GM12878 (cell line): ENCODE results near the gene DUOXA1. TPM values are rescaled to one million over a fixed set of nuclear protein-coding genes. Genes with fewer than 3 reads are reported as not detected.

Source experiments
- ATAC-seq: fragments of 200-7000 bp; cut with Tn5 transposase; 3 replicates; pipeline ENCODE4 v1.9.1; 2020; ENCODE audit warnings: mild to moderate bottlenecking, moderate library complexity
- BruUV-seq: library from RNA; stranded (reverse); fragments of 400-500 nt; replicated peaks from 2 replicates; lab custom pipeline; 2021; lab: Mats Ljungman, UMichigan
- CTCF ChIA-PET: fragments of 300-600 bp; sonication (Branson Sonifier 250); formaldehyde crosslinking; extraction: SDS; loops from one replicate; lab custom pipeline; 2021; ENCODE audit warnings: inconsistent platforms; lab: Yijun Ruan, JAX
- POLR2A ChIA-PET: fragments of 350-600 bp; formaldehyde crosslinking; extraction: SDS; loops from one replicate; lab custom pipeline; 2021; ENCODE audit warnings: inconsistent platforms; lab: Charles Lee
- RAD21 ChIA-PET: fragments of 300-600 bp; sonication (Branson Sonifier 250); formaldehyde crosslinking; loops from one replicate; lab custom pipeline; 2023; ENCODE audit warnings: antibody characterized with exemption; ENCODE audit not compliant: unreplicated experiment; lab: Charles Lee
- SMC1A ChIA-PET: fragments of 300-600 bp; sonication (Branson Sonifier 250); formaldehyde crosslinking; loops from one replicate; lab custom pipeline; 2023; ENCODE audit not compliant: unreplicated experiment, uncharacterized antibody; lab: Charles Lee
- DNase-seq: peaks from one replicate; pipeline ENCODE4 v3.0.0-alpha.2; 2011; ENCODE audit warnings: low read depth, low spot score
- FAIRE-seq: peaks from 3 replicates; lab custom pipeline; 2011; peaks lifted over from hg19 to GRCh38; lab: Jason Lieb, UNC
- H2AFZ ChIP-seq: 2 replicates; pipeline ENCODE4 v1.6.0; 2011; ENCODE audit warnings: low read depth, low read length, control low read depth; ENCODE audit not compliant: control insufficient read depth
- H3K27ac ChIP-seq: 2 replicates; pipeline ENCODE4 v1.5.1; 2011; ENCODE audit warnings: control low read depth; ENCODE audit not compliant: control insufficient read depth, insufficient read depth
- H3K27me3 ChIP-seq, 2 experiments: replicated peaks in 1 of 2; 2 replicates each; pipeline versions ENCODE4 v1.6.0 to v1.6.1; 2011; ENCODE audit warnings: low read length in 1 of 2; ENCODE audit not compliant: control insufficient read depth in 2 of 2, insufficient read depth in 2 of 2
- H3K36me3 ChIP-seq, 2 experiments: 2 replicates each; pipeline ENCODE4 v1.5.1; 2011; ENCODE audit warnings: low read length in 1 of 2; ENCODE audit not compliant: control insufficient read depth in 2 of 2, insufficient read depth in 2 of 2
- H3K4me1 ChIP-seq: 2 replicates; pipeline ENCODE4 v1.6.1; 2011; ENCODE audit warnings: mild to moderate bottlenecking, low read length, moderate library complexity, mixed read lengths; ENCODE audit not compliant: control insufficient read depth, insufficient read depth
- H3K4me2 ChIP-seq: 2 replicates; pipeline ENCODE4 v1.6.0; 2011; ENCODE audit warnings: control low read depth; ENCODE audit not compliant: control insufficient read depth, insufficient read depth
- H3K4me3 ChIP-seq: fragments of 200-600 bp; sonication (generic); 2 replicates; pipeline ENCODE4 v1.5.1; 2016
- H3K79me2 ChIP-seq: 2 replicates; pipeline ENCODE4 v1.6.0; 2011; ENCODE audit warnings: low read length; ENCODE audit not compliant: control insufficient read depth, insufficient read depth
- H3K9ac ChIP-seq: 2 replicates; pipeline ENCODE4 v1.8.0; 2011; ENCODE audit warnings: low read length, control low read depth, mixed read lengths; ENCODE audit not compliant: control insufficient read depth, insufficient read depth
- H3K9me3 ChIP-seq: replicated peaks from 3 replicates; pipeline ENCODE4 v1.5.1; 2011; ENCODE audit warnings: mild to moderate bottlenecking, low read length; ENCODE audit not compliant: control insufficient read depth, insufficient read depth
- H4K20me1 ChIP-seq: 2 replicates; pipeline ENCODE4 v1.6.0; 2011; ENCODE audit not compliant: control insufficient read depth, insufficient read depth
- CREB1 ChIP-seq: IDR thresholded peaks from 2 replicates; pipeline ENCODE4 v1.6.1; 2012; ENCODE audit warnings: low read depth, mild to moderate bottlenecking, inconsistent platforms
- FOXK2 ChIP-seq: fragments of 450-650 bp; IDR thresholded peaks from 2 replicates; pipeline ENCODE4 v1.6.1; 2017; ENCODE audit warnings: mild to moderate bottlenecking, moderate library complexity
- HCFC1 ChIP-seq: fragments of 150-350 bp; IDR thresholded peaks from 2 replicates; pipeline ENCODE4 v1.6.1; 2014; ENCODE audit warnings: low read length
- LARP7 ChIP-seq: fragments of 450-650 bp; IDR thresholded peaks from 2 replicates; pipeline ENCODE4 v1.6.1; 2017; ENCODE audit warnings: mild to moderate bottlenecking
- POU2F2 ChIP-seq: IDR thresholded peaks from 3 replicates; pipeline ENCODE4 v1.6.1; 2011; ENCODE audit warnings: low read depth, mild to moderate bottlenecking, low read length, borderline replicate concordance
- RAD51 ChIP-seq: fragments of 450-650 bp; IDR thresholded peaks from 2 replicates; pipeline ENCODE4 v1.6.1; 2016; ENCODE audit warnings: moderate library complexity, mild to moderate bottlenecking, inconsistent platforms
- RFX5 ChIP-seq: IDR thresholded peaks from 2 replicates; pipeline ENCODE4 v1.6.1; 2011; ENCODE audit warnings: low read depth, low read length, improper control_type of control experiment
- STAT1 ChIP-seq: fragments of 450-650 bp; conservative IDR thresholded peaks from 2 replicates; pipeline ENCODE4 v1.6.1; 2014; ENCODE audit warnings: antibody characterized with exemption, mild to moderate bottlenecking
- SUZ12 ChIP-seq: fragments of 200-600 bp; sonication (generic); IDR thresholded peaks from one replicate; pipeline ENCODE4 v1.6.1; 2018; ENCODE audit warnings: antibody characterized with exemption, mild to moderate bottlenecking; ENCODE audit not compliant: unreplicated experiment
- ZNF622 ChIP-seq: fragments of 450-650 bp; IDR thresholded peaks from 2 replicates; pipeline ENCODE4 v1.6.1; 2017; ENCODE audit warnings: mild to moderate bottlenecking, inconsistent platforms
- ZZZ3 ChIP-seq: IDR thresholded peaks from 2 replicates; pipeline ENCODE4 v1.6.1; 2011; ENCODE audit warnings: low read depth; ENCODE audit not compliant: control insufficient read depth, insufficient read length
- WGBS: methylation state at CpG from one replicate; pipeline ENCODE4 v1.1.6; 2016; ENCODE audit warnings: low lambda C conversion rate; ENCODE audit not compliant: insufficient replicate concordance, insufficient coverage; ENCODE audit errors: missing lambda C conversion rate; 5-methylcytosine and 5-hydroxymethylcytosine counted together
- in situ Hi-C: fragments of 300-500 bp; cut with MboI; formaldehyde crosslinking; loops from 9 replicates; pipeline ENCODE4 v1.14.3; 2018; ENCODE audit warnings: mixed read lengths
- intact Hi-C: fragments of 100-400 bp; cut with micrococcal nuclease; formaldehyde crosslinking; loops from one replicate; pipeline ENCODE4 v1.14.2; 2022; ENCODE audit not compliant: unreplicated experiment
- polyA plus RNA-seq, 11 experiments: library from polyadenylated mRNA; depleted of rRNA in 4 of 11; unstranded in 6 of 11; stranded (reverse) in 5 of 11; fragments of >200 nt; fragmentation: Nextera tagmentation in 4 of 11; fragmentation: Illumina TruSeq in 1 of 11; extraction: Ambion mirVana in 4 of 11; extraction: Trizol in 1 of 11; gene quantifications; 1 replicate in 1 of 11; 2 replicates in 10 of 11; pipeline versions ENCODE4 v1.2.1 to v1.2.3, GENCODE V29; 2011 to 2016; ENCODE audit warnings: inconsistent platforms in 2 of 11, missing spikeins in 2 of 11, low read depth in 1 of 11
- total RNA-seq, 4 experiments: library from RNA; depleted of rRNA in 3 of 4; stranded (reverse); fragments of >200 nt in 3 of 4; fragmentation: Illumina TruSeq in 1 of 4; extraction: Trizol in 1 of 4; gene quantifications; 2 replicates each; pipeline versions ENCODE4 v1.2.1 to v1.2.3, GENCODE V29; 2013 to 2021
- TF ChIP-seq, protein P1 (sequence below): fragments of 450-650 bp; IDR thresholded peaks from 2 replicates; pipeline ENCODE4 v1.6.1; 2016; ENCODE audit warnings: mild to moderate bottlenecking
- TF ChIP-seq, protein P2 (sequence below): fragments of 150-350 bp; IDR thresholded peaks from 2 replicates; pipeline ENCODE4 v1.6.1; 2014; ENCODE audit warnings: mild to moderate bottlenecking, low read depth, low read length

DUOXA1 gene
- total and polyA plus RNA-seq, 10 of the 15 experiments (the other 5 are each of a cell fraction or from before 2014, with no cell fraction given): 0.08 TPM; not detected in 9

DNA sequence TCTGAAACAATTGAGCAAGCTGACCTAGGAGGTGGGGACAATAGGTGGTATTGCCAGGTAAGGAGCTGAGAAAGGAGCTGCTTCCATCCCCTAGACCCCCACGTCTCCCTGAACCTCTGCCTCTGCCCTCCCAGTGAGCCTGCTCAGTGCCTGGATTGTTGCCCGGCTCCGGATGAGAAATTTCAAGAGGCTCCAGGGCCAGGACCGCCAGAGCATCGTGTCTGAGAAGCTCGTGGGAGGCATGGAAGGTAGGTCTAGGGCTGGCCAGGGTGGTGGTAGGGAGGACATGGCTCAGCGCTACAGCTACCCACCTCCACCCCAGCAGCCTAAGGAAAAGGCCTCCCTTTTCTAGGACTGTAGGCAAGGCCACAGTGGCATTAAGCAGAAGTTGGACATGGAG lies 13.4 kb upstream of the DUOXA1 start:
- CTCF ChIA-PET: interaction anchor here (0.9 to 1.8 kb wide), 2 partner anchors 15 to 16 kb away, joined by 3 to 7 read pairs; no protein-coding TSS in a partner anchor
- WGBS: 22% methylated on average over 6 of the region's 7 CpGs
- DNase-seq (no peak), FAIRE-seq (no peak), ATAC-seq (no peak)
- no TSS peak for BruUV-seq
- POLR2A ChIA-PET: no interaction called here
- no peak overlapping the region for H3K9ac ChIP-seq
- in situ Hi-C loops (no loop called here), intact Hi-C loops (no loop called here)
- no peaks in the 10 kb centered on the region for H3K4me1 ChIP-seq
- no peak overlapping the region for H3K4me3 ChIP-seq
- H3K9me3 ChIP-seq: no peaks in the 10 kb centered on the region
- no peak overlapping the region for H3K4me2 ChIP-seq
- SMC1A ChIA-PET: no interaction called here
- no peaks in the 10 kb centered on the region for H4K20me1 ChIP-seq
- RAD21 ChIA-PET: interaction anchor here (0.7 kb wide), 1 partner anchor 46 kb away, joined by 3 read pairs; no protein-coding TSS in a partner anchor
- no peak for TF ChIP-seq ZNF622
- TF ChIP-seq ZZZ3: no peak
- no peak for TF ChIP-seq STAT1
- TF ChIP-seq RAD51: no peak
- TF ChIP-seq LARP7: no peak
- TF ChIP-seq, protein P1, sequence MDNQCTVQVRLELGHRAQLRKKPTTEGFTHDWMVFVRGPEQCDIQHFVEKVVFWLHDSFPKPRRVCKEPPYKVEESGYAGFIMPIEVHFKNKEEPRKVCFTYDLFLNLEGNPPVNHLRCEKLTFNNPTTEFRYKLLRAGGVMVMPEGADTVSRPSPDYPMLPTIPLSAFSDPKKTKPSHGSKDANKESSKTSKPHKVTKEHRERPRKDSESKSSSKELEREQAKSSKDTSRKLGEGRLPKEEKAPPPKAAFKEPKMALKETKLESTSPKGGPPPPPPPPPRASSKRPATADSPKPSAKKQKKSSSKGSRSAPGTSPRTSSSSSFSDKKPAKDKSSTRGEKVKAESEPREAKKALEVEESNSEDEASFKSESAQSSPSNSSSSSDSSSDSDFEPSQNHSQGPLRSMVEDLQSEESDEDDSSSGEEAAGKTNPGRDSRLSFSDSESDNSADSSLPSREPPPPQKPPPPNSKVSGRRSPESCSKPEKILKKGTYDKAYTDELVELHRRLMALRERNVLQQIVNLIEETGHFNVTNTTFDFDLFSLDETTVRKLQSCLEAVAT: no peak
- TF ChIP-seq SUZ12: no peak
- TF ChIP-seq, protein P2, sequence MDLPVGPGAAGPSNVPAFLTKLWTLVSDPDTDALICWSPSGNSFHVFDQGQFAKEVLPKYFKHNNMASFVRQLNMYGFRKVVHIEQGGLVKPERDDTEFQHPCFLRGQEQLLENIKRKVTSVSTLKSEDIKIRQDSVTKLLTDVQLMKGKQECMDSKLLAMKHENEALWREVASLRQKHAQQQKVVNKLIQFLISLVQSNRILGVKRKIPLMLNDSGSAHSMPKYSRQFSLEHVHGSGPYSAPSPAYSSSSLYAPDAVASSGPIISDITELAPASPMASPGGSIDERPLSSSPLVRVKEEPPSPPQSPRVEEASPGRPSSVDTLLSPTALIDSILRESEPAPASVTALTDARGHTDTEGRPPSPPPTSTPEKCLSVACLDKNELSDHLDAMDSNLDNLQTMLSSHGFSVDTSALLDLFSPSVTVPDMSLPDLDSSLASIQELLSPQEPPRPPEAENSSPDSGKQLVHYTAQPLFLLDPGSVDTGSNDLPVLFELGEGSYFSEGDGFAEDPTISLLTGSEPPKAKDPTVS: no peak
- TF ChIP-seq RFX5: no peak
- TF ChIP-seq POU2F2: no peak
- TF ChIP-seq HCFC1: no peak
- TF ChIP-seq FOXK2: no peak
- no peak for TF ChIP-seq CREB1
- no peaks in the 10 kb centered on the region for H3K79me2 ChIP-seq
- H3K27me3 ChIP-seq: no peaks in the 10 kb centered on the region
- H2AFZ ChIP-seq: no peak overlapping the region
- H3K36me3 ChIP-seq: no peaks in the 10 kb centered on the region
- no peak overlapping the region for H3K27ac ChIP-seq
